Mucosa of descending colon (tissue), 3 donors: ENCODE data around the gene PPP3CA. TPM values are rescaled to one million over a fixed set of nuclear protein-coding genes. Genes with fewer than 3 reads are reported as not detected.

ENCODE experiments used
- ATAC-seq: fragments of 200-7000 bp; cut with Tn5 transposase; one replicate; pipeline ENCODE4 v1.9.1; 2020; ENCODE audit warnings: mild to moderate bottlenecking, moderate library complexity
- DNase-seq, 3 donors: peaks; one replicate each; pipeline ENCODE4 v3.0.0-alpha.2; 2020
- H3K36me3 ChIP-seq: fragments of 200-600 bp; one replicate; pipeline ENCODE4 v1.8.0; 2021; ENCODE audit warnings: low read depth, mild to moderate bottlenecking
- H3K4me1 ChIP-seq: fragments of 200-600 bp; one replicate; pipeline ENCODE4 v1.8.0; 2021; ENCODE audit warnings: low read depth, mild to moderate bottlenecking
- H3K4me3 ChIP-seq: fragments of 200-600 bp; one replicate; pipeline ENCODE4 v1.8.0; 2021; ENCODE audit warnings: mild to moderate bottlenecking
- H3K9me3 ChIP-seq: fragments of 200-600 bp; one replicate; pipeline ENCODE4 v1.8.0; 2021; ENCODE audit warnings: mild to moderate bottlenecking
- intact Hi-C, 2 donors: fragments of 100-400 bp; cut with DNase I in 1 of 2; cut with micrococcal nuclease in 1 of 2; formaldehyde crosslinking; loops; one replicate each; pipeline versions ENCODE4 v1.11.0 to v1.11.1; 2022; cut with DNase I, micrococcal nuclease
- total RNA-seq, 3 donors: library from RNA; stranded (reverse); fragmentation: NEBNext Ultra II Directional in 2 of 3; extraction: Animal tissue kit (Norgen Biotek cat#: 25700) in 2 of 3; gene quantifications; one replicate each; pipeline versions ENCODE4 v1.2.1 to v1.2.4, GENCODE V29; 2021 to 2023
- TF ChIP-seq, protein P1 (sequence below): fragments of 200-600 bp; IDR thresholded peaks from one replicate; pipeline ENCODE4 v1.8.0; 2022; ENCODE audit warnings: antibody characterized with exemption, mild to moderate bottlenecking
- donor health status: DM: no; HTN: no; CAD: no; lungs with moderate emphysema.
- donor health status: DM: no; HTN: no; CAD: no.
- donor health status: DM: no; HTN: yes; CAD: no.

PPP3CA gene
- total RNA-seq, 3 donors from 2014 or later, result 38.3 to 47.6 (median 40.4) TPM

DNA sequence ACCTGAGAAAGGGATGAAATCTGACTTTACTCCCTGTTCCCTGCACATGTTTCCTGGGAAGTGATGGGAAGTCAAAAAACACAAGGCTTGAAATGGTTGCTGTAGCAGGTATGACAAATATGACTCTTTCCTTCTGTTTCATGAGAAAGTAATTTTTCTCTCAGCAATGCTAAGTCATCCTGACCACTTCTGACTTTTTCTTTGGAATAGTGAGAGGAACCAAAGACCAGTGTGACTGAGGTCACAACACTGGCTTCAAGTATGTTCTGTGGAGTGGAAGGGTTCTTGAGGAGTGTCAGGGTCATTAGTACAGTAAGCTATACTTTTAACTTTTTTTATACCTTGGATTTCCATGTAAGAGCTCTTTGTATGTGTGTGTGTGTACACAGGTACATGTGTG is 225.3 kb downstream of the PPP3CA start:
- intact Hi-C loops, result no loop called here
- H3K36me3 ChIP-seq, result no peaks in the 10 kb centered on the region
- H3K9me3 ChIP-seq, result no peaks in the 10 kb centered on the region
- DNase-seq, result no peak
- H3K4me1 ChIP-seq, result no peaks in the 10 kb centered on the region
- no peak for ATAC-seq
- no peak overlapping the region for H3K4me3 ChIP-seq
- TF ChIP-seq, protein P1, sequence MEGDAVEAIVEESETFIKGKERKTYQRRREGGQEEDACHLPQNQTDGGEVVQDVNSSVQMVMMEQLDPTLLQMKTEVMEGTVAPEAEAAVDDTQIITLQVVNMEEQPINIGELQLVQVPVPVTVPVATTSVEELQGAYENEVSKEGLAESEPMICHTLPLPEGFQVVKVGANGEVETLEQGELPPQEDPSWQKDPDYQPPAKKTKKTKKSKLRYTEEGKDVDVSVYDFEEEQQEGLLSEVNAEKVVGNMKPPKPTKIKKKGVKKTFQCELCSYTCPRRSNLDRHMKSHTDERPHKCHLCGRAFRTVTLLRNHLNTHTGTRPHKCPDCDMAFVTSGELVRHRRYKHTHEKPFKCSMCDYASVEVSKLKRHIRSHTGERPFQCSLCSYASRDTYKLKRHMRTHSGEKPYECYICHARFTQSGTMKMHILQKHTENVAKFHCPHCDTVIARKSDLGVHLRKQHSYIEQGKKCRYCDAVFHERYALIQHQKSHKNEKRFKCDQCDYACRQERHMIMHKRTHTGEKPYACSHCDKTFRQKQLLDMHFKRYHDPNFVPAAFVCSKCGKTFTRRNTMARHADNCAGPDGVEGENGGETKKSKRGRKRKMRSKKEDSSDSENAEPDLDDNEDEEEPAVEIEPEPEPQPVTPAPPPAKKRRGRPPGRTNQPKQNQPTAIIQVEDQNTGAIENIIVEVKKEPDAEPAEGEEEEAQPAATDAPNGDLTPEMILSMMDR, result no peak

DNA sequence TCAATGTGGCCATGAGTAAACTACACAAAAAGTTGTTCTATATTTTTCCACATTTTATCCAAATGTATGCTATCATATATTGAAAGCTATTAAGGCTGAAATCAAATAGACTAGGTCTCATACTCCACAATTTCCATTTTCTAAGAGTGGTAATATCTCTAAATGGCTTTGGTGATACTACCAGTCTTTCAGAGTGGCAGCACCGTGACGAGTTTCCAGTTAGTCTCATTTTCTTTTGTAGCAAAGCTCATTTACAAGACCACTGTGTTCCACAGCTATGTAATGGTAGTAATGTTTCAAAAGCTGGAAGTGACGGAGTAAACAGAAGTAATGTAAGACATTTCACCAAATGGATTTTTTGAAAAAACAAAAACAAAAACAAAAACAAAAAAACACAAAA is 228.2 kb downstream of the PPP3CA start:
- Histone ChIP-seq H3K4me1 (no peaks in the 10 kb centered on the region), H3K4me3 (no peak overlapping the region), H3K36me3 (no peaks in the 10 kb centered on the region), H3K9me3 (no peaks in the 10 kb centered on the region)
- ATAC-seq (no peak), DNase-seq (no peak)
- intact Hi-C loops, result no loop called here
- TF ChIP-seq, protein P1, result no peak

DNA sequence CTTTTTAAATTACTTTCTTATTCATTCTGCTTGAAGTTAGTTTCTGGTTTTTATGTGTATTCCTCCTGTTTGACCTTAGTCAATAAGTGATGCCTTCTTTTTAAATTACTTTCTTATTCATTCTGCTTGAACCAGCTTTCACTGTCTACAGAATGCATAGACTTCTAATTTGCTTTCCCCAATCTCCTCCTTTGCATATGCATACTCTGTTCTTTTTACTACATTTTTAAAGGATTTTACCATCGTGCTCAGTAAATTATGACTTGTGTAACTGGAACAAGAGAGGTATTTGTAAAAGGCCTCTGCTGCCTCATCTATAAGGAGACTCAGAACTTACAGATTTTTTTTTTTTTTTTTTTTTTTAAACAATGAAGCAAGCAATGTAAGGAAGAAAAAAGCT is 228.7 kb downstream of the PPP3CA start:
- Histone ChIP-seq H3K4me3 (no peak overlapping the region), H3K36me3 (no peaks in the 10 kb centered on the region), H3K9me3 (no peaks in the 10 kb centered on the region), H3K4me1 (no peaks in the 10 kb centered on the region)
- intact Hi-C loops, result no loop called here
- TF ChIP-seq, protein P1, result no peak
- no peak for DNase-seq
- no peak for ATAC-seq

DNA sequence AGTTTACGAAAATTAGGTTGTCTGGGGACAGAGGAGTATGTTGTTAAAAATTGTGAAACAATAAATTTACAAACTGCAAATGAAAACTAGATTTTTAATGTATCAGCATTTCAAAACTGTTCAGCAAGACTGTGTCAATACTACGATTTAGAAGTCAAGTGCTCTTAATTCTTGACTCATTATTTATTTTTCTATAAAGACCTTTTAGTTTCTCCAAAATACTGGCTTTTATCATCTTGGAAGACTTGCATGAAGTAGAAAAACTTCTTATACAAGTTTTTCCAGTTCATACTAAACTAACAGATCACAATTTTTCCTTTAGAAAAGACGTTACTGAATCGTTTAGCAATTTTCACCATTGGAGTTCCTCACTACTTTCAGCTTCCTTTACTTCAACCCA is 231.4 kb downstream of the PPP3CA start:
- H3K36me3 ChIP-seq, result no peaks in the 10 kb centered on the region
- no peak overlapping the region for H3K4me3 ChIP-seq
- intact Hi-C loops, result no loop called here
- no peaks in the 10 kb centered on the region for H3K4me1 ChIP-seq
- no peaks in the 10 kb centered on the region for H3K9me3 ChIP-seq
- TF ChIP-seq, protein P1, result no peak
- ATAC-seq (no peak), DNase-seq (no peak)

DNA sequence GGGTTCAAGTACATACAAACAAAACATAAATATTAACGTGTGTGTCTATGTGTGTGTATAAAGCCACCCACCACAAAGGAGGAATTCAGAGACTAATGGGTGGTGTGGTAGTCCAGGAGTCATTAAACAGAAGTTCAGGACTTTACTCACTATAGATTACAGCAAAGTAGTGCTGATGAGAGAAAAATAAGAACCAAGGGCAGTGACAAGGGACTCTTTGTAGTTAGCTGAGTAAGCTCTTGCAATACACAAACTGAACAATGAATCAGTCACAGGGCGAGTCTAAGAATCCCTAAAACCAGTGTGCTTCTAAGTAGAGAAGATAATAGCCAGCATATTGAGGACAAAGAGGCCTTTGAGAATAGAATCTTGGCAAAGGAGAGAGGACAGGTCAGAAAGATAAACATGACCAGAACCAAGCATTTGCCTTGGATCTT is 232.4 kb downstream of the PPP3CA start:
- no peak for DNase-seq
- Histone ChIP-seq H3K4me1 (no peaks in the 10 kb centered on the region), H3K4me3 (no peak overlapping the region), H3K9me3 (no peaks in the 10 kb centered on the region), H3K36me3 (no peaks in the 10 kb centered on the region)
- TF ChIP-seq, protein P1, result no peak
- intact Hi-C loops, result no loop called here
- peak; percentile 69 for ATAC-seq
